ENCODE measurements around the gene KCNA1.

The KCNA1 gene

GRCh38 chr12:4961311-4961710, 51.6 kb downstream of the KCNA1 start:
- DNase-seq, result no peak

- DNase-seq, result no peak
Observed at GRCh38 chr12:4962539-4963486, 53.1 kb downstream of the KCNA1 start.
